ENCODE measurements around the gene TBK1. TPM values are rescaled to one million over a fixed set of nuclear protein-coding genes. Genes with fewer than 3 reads are reported as not detected.

Gene TBK1
- polyA plus RNA-seq, 3 donors = 14.3 to 24.7 (median 15.5) TPM

DNA sequence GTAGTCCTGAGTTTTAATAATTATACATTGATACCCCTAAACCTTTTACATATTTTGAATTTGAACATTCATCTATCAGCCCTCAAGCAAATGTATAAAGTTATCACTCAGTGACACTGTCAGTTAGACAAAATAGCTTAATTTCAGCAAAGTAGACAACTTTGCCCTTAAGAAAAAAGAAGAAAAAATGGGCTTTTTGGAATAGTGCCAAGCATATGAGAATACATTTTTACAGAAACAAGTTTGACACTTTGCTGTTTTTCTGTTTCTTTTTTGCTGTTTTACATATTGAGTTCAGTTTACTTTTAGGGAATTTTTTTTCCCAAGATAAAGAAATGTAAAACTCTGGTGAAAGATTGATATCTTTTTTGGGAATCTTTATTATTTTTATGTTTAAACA is 14.3 kb downstream of the TBK1 start:
- no peak for TF ChIP-seq CTCF (IDR thresholded peaks at IDR 0.05)
- H3K4me1 Mint-ChIP-seq = no peaks in the 10 kb centered on the region
- Histone ChIP-seq H3K36me3 (replicated peaks in 1 of 2; ENCODE audit: control insufficient read depth in 1 of 2, insufficient read depth in 2 of 2, low read length in 2 of 2) (peaks cover 81 to 98% of the 10 kb centered on the region in 2 donors), H2AFZ (ENCODE audit: insufficient read depth, low read depth, low read length, poor library complexity, severe bottlenecking) (no peak overlapping the region), H3K79me2 (ENCODE audit: insufficient read depth, low read length) (peaks cover 13% of the 10 kb centered on the region), H3K9me3 (replicated peaks in 1 of 2; ENCODE audit: control insufficient read depth in 1 of 2, insufficient read depth in 1 of 2, low read length in 2 of 2) (no peaks in the 10 kb centered on the region), H3K27ac (ENCODE audit: low read depth in 1 of 2, low read length in 2 of 2) (no peak overlapping the region), H3K9ac (ENCODE audit: insufficient read depth, low read length, poor library complexity, severe bottlenecking) (no peak overlapping the region), H3K4me2 (replicated peaks; ENCODE audit: extremely low read depth, low read length, poor library complexity, severe bottlenecking) (no peak overlapping the region), H3K27me3 (ENCODE audit: control insufficient read depth in 2 of 2, insufficient read depth in 2 of 2, low read length in 2 of 2) (no peaks in the 10 kb centered on the region), H3K4me1 (ENCODE audit: control insufficient read depth in 1 of 2, insufficient read depth in 2 of 2, low read length in 2 of 2) (no peaks in the 10 kb centered on the region), H3K4me3 (replicated peaks in 1 of 3; ENCODE audit: low read depth in 2 of 3, low read length in 3 of 3) (no peak overlapping the region), H4K20me1 (ENCODE audit: insufficient read depth, low read length) (peaks cover 20% of the 10 kb centered on the region)
- no peak overlapping the region for H3K4me3 Mint-ChIP-seq
- no peaks in the 10 kb centered on the region for H3K27me3 Mint-ChIP-seq (ENCODE audit: low read depth in 3 of 3)
- intact Hi-C loops (cut with micrococcal nuclease) = no loop called here
- no peak overlapping the region for H3K27ac Mint-ChIP-seq
- no peaks in the 10 kb centered on the region for H3K9me3 Mint-ChIP-seq
- H3K36me3 Mint-ChIP-seq = peaks cover 72 to 83% of the 10 kb centered on the region in 2 donors
- no peak for DNase-seq

DNA sequence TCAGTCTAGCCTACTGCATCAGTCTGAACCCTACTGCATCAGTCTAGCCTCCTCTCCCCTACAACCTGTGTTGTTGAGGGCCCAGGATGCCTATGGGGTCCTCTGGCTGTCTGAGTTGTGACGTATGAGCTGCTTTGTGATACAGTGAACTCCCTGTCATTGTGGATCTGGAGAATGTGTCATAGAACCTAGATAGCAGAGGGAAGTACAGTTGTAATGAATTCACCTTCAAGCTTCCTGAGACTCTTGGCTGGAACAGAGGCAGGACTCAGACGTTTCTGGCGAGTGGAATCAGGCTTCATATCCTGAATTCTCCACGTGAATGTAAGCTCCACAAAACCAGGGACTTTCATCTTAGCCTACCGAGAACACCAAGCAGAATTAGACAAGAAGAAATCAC is 17.0 kb downstream of the TBK1 start:
- H3K4me2 ChIP-seq (replicated peaks; ENCODE audit: extremely low read depth, low read length, poor library complexity, severe bottlenecking) = no peak overlapping the region
- H3K27ac Mint-ChIP-seq = peak overlapping the region in 2 of 7 donors; percentile 2 to 18
- no peaks in the 10 kb centered on the region for H3K9me3 Mint-ChIP-seq
- no peak overlapping the region for H3K9ac ChIP-seq (ENCODE audit: insufficient read depth, low read length, poor library complexity, severe bottlenecking)
- H3K36me3 Mint-ChIP-seq = peaks cover 78 to 85% of the 10 kb centered on the region in 2 donors
- peaks cover 86 to 98% of the 10 kb centered on the region in 2 donors for H3K36me3 ChIP-seq (replicated peaks in 1 of 2; ENCODE audit: control insufficient read depth in 1 of 2, insufficient read depth in 2 of 2, low read length in 2 of 2)
- no peaks in the 10 kb centered on the region for H3K4me1 Mint-ChIP-seq
- no peak overlapping the region for H3K4me3 Mint-ChIP-seq
- no peak overlapping the region for H2AFZ ChIP-seq (ENCODE audit: insufficient read depth, low read depth, low read length, poor library complexity, severe bottlenecking)
- DNase-seq = no peak
- no peaks in the 10 kb centered on the region for H3K27me3 Mint-ChIP-seq (ENCODE audit: low read depth in 3 of 3)
- intact Hi-C loops (cut with micrococcal nuclease) = no loop called here
- H3K79me2 ChIP-seq (ENCODE audit: insufficient read depth, low read length) = no peaks in the 10 kb centered on the region
- no peak overlapping the region for H3K4me3 ChIP-seq (replicated peaks in 1 of 3; ENCODE audit: low read depth in 2 of 3, low read length in 3 of 3)
- H3K27me3 ChIP-seq (ENCODE audit: control insufficient read depth in 2 of 2, insufficient read depth in 2 of 2, low read length in 2 of 2) = no peaks in the 10 kb centered on the region
- no peaks in the 10 kb centered on the region for H3K4me1 ChIP-seq (ENCODE audit: control insufficient read depth in 1 of 2, insufficient read depth in 2 of 2, low read length in 2 of 2)
- peaks cover 19% of the 10 kb centered on the region for H4K20me1 ChIP-seq (ENCODE audit: insufficient read depth, low read length)
- TF ChIP-seq CTCF (IDR thresholded peaks at IDR 0.05) = no peak
- H3K27ac ChIP-seq (ENCODE audit: low read depth in 1 of 2, low read length in 2 of 2) = no peak overlapping the region
- no peaks in the 10 kb centered on the region for H3K9me3 ChIP-seq (replicated peaks in 1 of 2; ENCODE audit: control insufficient read depth in 1 of 2, insufficient read depth in 1 of 2, low read length in 2 of 2)
- WGBS (ENCODE audit: insufficient coverage) = 83% methylated on average over 5 of the region's 5 CpGs

All from CD14-positive monocyte (primary cell).